Measurements from ENCODE around the gene NOS1AP. TPM values are rescaled to one million over a fixed set of nuclear protein-coding genes. Genes with fewer than 3 reads are reported as not detected.
"Not testable (repeated sequence)": the region's sequence is repeated elsewhere in the genome, so short reads cannot be mapped to it uniquely, and the experiment has no call there.

NOS1AP gene
- polyA plus RNA-seq, 6 donors from 2014 or later, result not detected

DNA sequence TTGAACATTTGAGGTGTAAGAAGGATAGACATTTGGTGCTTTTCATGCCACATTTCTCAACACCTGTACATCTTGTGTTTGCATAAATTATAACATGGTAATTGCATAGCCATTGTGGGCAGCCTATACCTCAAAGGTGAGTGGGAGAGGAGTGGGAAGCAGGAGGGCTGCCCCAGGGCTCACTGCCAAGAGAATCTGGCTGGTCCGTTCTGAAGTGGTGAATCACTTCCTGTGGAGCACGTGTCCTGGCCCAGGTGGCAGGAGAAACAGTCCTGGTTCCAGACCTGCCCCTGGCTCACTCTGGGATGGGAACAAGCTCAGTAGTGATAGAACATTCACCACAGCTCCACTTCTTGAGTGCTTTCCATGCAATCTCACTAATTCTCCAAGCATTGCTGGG, 34.2 kb upstream of the NOS1AP start:
- Mint-ChIP-seq H3K4me1 (no peaks in the 10 kb centered on the region), H3K36me3 (no peaks in the 10 kb centered on the region), H3K9me3 (no peaks in the 10 kb centered on the region), H3K4me3 (no peak overlapping the region), H3K27ac (no peak overlapping the region), H3K27me3 (peaks cover 43 to 60% (median 49%) of the 10 kb centered on the region in 3 donors)
- no peak for DNase-seq
- ATAC-seq (ENCODE audit: low read depth in 2 of 2), result no peak

DNA sequence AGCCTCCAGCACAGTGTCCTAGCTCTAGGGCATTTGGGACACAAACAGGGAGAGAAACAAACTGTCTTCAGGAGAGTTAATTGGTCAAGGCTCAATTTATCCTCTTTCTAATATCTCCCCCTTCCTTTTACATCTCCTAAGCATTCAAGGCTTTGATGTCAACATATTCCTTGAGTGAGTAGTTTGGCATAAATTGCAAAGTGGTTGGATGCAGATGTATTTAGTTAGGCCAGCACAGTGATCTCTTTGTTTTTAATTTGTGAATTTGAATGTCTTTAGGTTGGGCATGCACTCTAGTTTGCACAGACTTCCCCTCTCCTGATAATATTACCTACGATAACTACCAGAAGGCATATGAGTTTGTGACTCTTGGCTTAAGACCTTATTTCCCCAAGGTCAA, 33.3 kb upstream of the NOS1AP start:
- no peak overlapping the region for H3K4me3 Mint-ChIP-seq
- H3K36me3 Mint-ChIP-seq, result no peaks in the 10 kb centered on the region
- H3K4me1 Mint-ChIP-seq, result no peaks in the 10 kb centered on the region
- no peak for DNase-seq
- H3K9me3 Mint-ChIP-seq, result peaks cover 0 to 6% (median 0%) of the 10 kb centered on the region in 7 donors
- H3K27me3 Mint-ChIP-seq, result peaks cover 42 to 62% (median 49%) of the 10 kb centered on the region in 3 donors
- no peak for ATAC-seq (ENCODE audit: low read depth in 2 of 2)
- H3K27ac Mint-ChIP-seq, result no peak overlapping the region

DNA sequence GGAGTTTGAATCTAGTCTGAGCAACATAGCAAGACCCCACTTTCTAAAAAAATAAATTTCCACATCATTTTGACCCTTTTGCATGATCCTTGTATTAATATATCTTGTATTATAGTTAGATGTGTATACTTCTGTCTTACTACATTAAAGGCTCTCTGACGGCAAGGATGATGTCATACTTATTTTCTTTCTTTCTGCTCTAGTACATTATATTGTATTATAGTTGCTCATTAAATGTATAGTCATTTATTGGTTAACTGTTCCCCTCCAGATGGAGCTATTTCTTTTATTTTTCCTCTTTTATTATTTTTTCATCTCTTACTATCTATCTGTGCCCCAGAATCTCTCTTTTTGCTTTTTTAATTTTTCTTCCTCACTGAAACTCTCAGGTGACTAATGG, 30.9 kb upstream of the NOS1AP start:
- Mint-ChIP-seq H3K9me3 (peaks cover 0 to 27% (median 11%) of the 10 kb centered on the region in 7 donors), H3K27ac (no peak overlapping the region), H3K4me3 (no peak overlapping the region), H3K36me3 (peaks cover 0 to 2% of the 10 kb centered on the region in 2 donors), H3K27me3 (peaks cover 36 to 52% (median 40%) of the 10 kb centered on the region in 3 donors), H3K4me1 (no peaks in the 10 kb centered on the region)
- DNase-seq (no peak), ATAC-seq (ENCODE audit: low read depth in 2 of 2) (no peak)

DNA sequence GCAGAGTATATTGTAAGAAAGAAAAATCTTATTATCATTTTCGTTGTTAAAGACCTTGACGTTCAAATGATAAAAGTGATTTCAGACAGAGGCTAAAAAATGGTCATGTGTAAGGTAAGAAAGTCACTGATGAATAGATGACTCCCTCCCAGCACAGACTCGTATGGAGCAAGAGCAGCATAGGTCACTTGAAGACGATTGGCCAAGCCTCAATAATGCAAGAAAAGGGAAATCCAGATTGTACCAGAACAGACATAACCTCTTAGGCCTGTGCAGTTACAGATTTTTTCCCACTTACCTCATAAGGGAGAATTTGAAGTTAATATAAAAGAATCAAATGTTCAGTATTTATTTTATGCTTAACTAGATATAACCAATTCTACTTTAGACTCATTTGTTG, 29.5 kb upstream of the NOS1AP start:
- Mint-ChIP-seq H3K27ac (peak overlapping the region in 1 of 6 donors; percentile 9), H3K9me3 (peaks cover 0 to 34% (median 13%) of the 10 kb centered on the region in 7 donors), H3K27me3 (peaks cover 29 to 44% (median 40%) of the 10 kb centered on the region in 3 donors), H3K4me1 (no peaks in the 10 kb centered on the region), H3K36me3 (peaks cover 0 to 4% of the 10 kb centered on the region in 2 donors), H3K4me3 (no peak overlapping the region)
- no peak for ATAC-seq (ENCODE audit: low read depth in 2 of 2)
- DNase-seq, result no peak

DNA sequence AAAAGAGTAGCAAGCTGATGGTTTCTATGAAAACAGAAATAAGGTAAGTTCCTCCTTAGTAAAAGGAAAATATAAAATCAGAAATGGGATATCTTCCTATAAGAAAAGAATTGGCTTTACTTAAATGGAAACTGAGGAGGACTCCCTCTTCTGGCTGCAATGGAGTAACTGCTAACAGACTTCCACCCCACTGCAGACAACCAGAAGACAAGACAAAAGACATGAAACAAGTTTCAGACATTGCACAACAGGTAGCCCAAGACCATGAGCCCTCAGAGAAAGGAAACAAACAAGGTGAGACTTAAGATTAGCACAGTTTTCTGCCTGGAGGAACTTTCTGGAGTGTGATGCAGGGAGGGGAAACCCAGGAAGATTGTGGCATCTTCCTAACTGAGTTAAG, 28.8 kb upstream of the NOS1AP start:
- ATAC-seq (ENCODE audit: low read depth in 2 of 2) (no peak), DNase-seq (no peak)
- H3K9me3 Mint-ChIP-seq, result peaks cover 0 to 34% (median 13%) of the 10 kb centered on the region in 7 donors
- H3K36me3 Mint-ChIP-seq, result peaks cover 0 to 4% of the 10 kb centered on the region in 2 donors
- H3K4me3 Mint-ChIP-seq, result no peak overlapping the region
- H3K4me1 Mint-ChIP-seq, result no peaks in the 10 kb centered on the region
- H3K27me3 Mint-ChIP-seq, result peaks cover 29 to 44% (median 42%) of the 10 kb centered on the region in 3 donors
- no peak overlapping the region for H3K27ac Mint-ChIP-seq

DNA sequence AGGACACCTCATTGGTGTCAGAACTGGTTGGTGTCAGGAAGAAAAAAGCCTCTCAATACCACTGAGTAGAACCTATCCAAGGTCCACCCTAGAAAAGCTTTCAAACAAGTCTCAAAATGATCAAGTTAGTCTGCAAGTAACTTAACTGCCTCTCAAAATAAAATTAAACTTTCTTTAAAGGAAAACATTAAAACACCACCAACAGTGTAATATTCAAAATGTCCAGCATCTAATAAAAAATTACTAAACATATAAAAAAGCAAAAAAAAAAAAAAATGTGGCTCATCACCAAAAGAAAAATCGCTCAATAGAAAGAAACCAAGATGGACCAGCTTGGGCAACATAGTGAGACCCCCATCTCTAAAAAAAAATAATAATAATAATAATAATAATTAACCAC, 27.1 kb upstream of the NOS1AP start:
- DNase-seq, result no peak
- Mint-ChIP-seq H3K4me1 (no peaks in the 10 kb centered on the region), H3K4me3 (no peak overlapping the region), H3K27ac (no peak overlapping the region), H3K27me3 (peaks cover 22 to 37% (median 37%) of the 10 kb centered on the region in 3 donors), H3K36me3 (peaks cover 0 to 4% of the 10 kb centered on the region in 2 donors), H3K9me3 (peaks cover 0 to 34% (median 13%) of the 10 kb centered on the region in 7 donors)
- no peak for ATAC-seq (ENCODE audit: low read depth in 2 of 2)

DNA sequence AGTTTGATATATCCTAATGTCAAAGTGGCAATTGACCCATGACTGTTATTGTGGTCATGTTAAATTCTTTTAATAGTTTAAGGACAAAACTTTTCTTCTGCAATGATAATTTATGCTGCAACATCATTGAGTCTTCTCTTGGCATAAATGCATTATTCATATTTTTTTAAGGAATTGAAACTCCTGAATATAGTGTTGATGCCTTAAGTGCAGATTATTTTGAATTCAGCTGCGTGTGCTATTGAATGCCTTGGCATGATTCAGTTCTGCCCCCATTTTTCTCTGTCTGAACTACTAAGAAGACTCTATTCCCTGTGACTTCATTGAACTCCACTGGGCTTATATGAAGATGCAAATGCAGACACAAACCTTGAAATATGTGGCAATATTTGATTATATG, 22.6 kb upstream of the NOS1AP start:
- ATAC-seq (ENCODE audit: low read depth in 2 of 2) (no peak), DNase-seq (no peak)
- Mint-ChIP-seq H3K27me3 (peaks cover 0 to 19% (median 15%) of the 10 kb centered on the region in 3 donors), H3K9me3 (peaks cover 0 to 22% (median 13%) of the 10 kb centered on the region in 7 donors), H3K4me3 (no peak overlapping the region), H3K4me1 (no peaks in the 10 kb centered on the region), H3K27ac (no peak overlapping the region), H3K36me3 (peaks cover 0 to 4% of the 10 kb centered on the region in 2 donors)

DNA sequence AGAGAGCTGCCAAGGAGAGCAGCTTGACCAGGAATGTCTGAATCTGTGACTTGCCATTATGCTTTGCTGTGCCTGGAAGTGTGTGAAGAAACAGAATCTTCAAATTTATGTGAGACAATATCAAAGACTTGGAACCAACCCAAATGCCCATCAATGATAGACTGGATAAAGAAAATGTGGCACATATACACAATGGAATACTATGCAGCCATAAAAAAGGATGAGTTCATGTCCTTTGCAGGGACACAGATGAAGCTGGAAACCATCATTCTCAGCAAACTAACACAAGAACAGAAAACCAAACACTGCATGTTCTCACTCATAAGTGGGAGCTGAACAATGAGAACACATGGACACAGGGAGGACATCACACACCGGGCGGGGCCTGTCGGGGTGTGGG, 15.5 kb upstream of the NOS1AP start:
- H3K9me3 Mint-ChIP-seq; DNase-seq; ATAC-seq (ENCODE audit: low read depth in 2 of 2); H3K36me3 Mint-ChIP-seq; H3K4me3 Mint-ChIP-seq; H3K4me1 Mint-ChIP-seq; H3K27ac Mint-ChIP-seq: not testable (repeated sequence)
- peaks cover 14 to 17% (median 14%) of the 10 kb centered on the region in 3 donors for H3K27me3 Mint-ChIP-seq

DNA sequence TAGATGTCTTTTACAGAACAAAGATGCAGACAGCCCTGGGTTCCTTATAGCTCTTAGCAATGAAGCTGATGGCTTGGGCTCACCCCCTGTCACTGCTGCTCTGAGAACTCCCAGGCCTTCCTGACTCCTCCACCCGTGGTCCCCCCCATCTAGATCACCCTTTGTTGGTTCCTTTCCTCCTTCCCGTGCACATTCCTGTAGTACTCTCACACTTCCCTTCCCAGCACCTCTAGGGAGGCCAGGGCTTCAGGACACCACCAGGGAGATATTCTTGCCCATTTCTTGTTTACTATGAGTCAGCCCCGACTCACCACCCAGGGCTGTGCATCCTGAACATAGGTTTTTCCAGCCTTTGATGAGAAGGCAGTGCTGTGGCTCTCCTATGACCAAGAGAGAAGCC, 14.4 kb upstream of the NOS1AP start:
- Mint-ChIP-seq H3K36me3 (no peaks in the 10 kb centered on the region), H3K27ac (no peak overlapping the region), H3K4me1 (no peaks in the 10 kb centered on the region), H3K9me3 (peaks cover 0 to 3% (median 0%) of the 10 kb centered on the region in 7 donors), H3K27me3 (peaks cover 15 to 21% (median 20%) of the 10 kb centered on the region in 3 donors), H3K4me3 (no peak overlapping the region)
- ATAC-seq (ENCODE audit: low read depth in 2 of 2) (no peak), DNase-seq (no peak)

DNA sequence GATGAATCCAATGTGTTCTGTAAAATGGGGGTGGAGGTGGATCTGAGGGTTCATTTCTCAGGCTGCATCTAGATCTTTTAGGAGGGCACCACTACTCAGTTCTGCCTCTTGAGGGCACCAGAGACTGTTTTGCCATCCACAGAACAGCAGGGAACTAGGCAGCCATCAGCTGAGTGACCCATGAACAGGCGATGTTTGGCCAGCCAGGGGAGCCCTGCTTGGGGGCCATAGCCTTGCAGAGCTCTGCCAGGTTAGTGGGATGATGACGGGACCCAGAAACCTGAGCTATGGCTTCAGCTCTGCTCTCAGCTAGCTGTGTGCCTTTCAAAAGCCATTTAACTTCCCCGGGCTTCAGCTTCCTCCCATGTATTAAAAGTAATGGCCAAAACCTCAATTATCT, 13.4 kb upstream of the NOS1AP start:
- peak; percentile 18 for DNase-seq
- no peak overlapping the region for H3K27ac Mint-ChIP-seq
- H3K36me3 Mint-ChIP-seq, result no peaks in the 10 kb centered on the region
- H3K4me1 Mint-ChIP-seq, result no peaks in the 10 kb centered on the region
- H3K27me3 Mint-ChIP-seq, result peaks cover 21 to 23% (median 23%) of the 10 kb centered on the region in 3 donors
- peaks cover 0 to 3% (median 0%) of the 10 kb centered on the region in 7 donors for H3K9me3 Mint-ChIP-seq
- ATAC-seq (ENCODE audit: low read depth in 2 of 2), result no peak
- no peak overlapping the region for H3K4me3 Mint-ChIP-seq

DNA sequence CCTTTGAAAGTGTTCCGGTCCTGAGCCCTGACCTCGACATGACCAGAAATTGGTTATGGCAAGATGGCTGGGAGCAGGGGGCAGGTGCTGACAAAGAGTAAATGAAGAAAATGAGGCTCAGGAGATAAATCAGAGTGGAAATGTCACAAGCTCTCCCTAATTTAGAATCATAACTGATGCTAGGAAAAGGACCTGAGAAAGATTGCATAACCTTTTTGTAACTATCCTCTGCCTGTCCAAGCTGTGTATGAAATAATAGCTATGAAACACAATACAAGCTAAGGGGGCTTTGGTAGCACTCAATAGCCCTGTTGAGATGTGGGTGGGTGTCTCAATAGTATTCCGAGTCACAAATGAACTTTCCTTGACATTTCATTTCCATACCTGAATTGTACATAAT, 12.9 kb upstream of the NOS1AP start:
- peaks cover 18 to 25% (median 23%) of the 10 kb centered on the region in 3 donors for H3K27me3 Mint-ChIP-seq
- H3K9me3 Mint-ChIP-seq, result peaks cover 0 to 3% (median 0%) of the 10 kb centered on the region in 7 donors
- H3K4me1 Mint-ChIP-seq, result no peaks in the 10 kb centered on the region
- H3K36me3 Mint-ChIP-seq, result no peaks in the 10 kb centered on the region
- H3K27ac Mint-ChIP-seq, result no peak overlapping the region
- DNase-seq, result no peak
- ATAC-seq (ENCODE audit: low read depth in 2 of 2), result no peak
- H3K4me3 Mint-ChIP-seq, result no peak overlapping the region

DNA sequence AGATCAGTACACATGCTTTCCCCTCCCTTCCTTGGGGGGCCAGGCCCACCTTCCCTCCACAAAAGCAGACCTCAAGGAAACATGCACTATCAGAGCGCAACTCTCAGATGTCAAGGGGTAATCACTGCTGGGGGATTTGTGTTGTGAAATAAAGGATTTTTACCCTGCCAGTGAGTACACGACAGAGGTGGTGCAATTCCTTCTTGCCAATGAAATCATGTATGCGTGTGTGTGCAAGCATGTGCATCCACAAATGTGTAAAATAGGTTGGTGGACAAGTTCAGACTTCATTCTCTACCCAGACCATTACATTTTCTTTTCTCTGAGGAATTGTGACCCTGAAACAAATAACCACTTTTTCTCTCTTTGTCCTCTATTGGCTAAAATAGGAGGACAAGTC, 9.8 kb upstream of the NOS1AP start:
- Mint-ChIP-seq H3K27ac (no peak overlapping the region), H3K27me3 (peaks cover 37 to 41% (median 40%) of the 10 kb centered on the region in 3 donors), H3K4me3 (no peak overlapping the region), H3K36me3 (no peaks in the 10 kb centered on the region), H3K4me1 (no peaks in the 10 kb centered on the region), H3K9me3 (no peaks in the 10 kb centered on the region)
- DNase-seq, result no peak
- no peak for ATAC-seq (ENCODE audit: low read depth in 2 of 2)

DNA sequence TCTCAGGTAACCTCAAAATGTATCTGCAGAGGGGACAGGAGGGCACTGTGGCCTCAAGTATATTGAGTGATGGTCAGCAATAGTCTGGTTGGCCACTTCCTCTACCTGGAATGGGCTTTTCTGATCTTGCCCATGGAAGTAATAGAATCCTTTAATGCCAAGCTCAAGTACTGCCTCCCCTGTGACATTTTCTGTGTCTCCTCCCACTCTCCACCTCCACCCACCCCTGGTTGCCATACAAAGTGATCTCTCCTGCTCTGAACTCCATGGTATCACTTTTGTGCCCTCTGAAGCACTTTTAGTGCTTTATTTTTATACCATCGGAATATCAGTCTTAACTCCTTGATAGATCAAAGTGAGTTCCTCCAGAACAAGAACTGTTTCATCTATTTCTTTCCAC, 9.2 kb upstream of the NOS1AP start:
- ATAC-seq (ENCODE audit: low read depth in 2 of 2), result no peak

DNA sequence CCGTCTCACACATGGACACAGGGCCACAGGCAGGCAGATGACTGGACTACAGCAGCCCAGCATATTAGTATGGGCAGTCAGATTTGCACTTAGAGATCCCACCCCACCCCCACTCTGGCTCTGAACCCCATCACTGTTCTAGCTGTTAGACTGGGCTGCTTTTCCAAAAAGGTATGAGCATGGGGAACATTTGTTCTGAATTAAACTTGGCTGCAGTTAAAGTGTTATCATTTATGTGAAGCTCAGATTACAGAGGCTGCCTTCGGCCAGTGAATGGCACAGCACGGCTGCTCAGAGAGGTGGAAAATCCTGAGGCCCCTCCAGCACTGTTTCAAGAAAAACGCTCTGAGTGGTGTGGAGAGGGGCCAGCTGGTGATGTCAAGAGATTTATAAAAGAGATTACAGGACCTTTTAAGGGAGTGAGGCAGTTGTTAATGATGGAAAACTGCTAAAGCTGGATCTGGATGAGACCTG, 6.9 kb upstream of the NOS1AP start:
- peaks cover 40 to 55% (median 50%) of the 10 kb centered on the region in 3 donors for H3K27me3 Mint-ChIP-seq
- ATAC-seq (ENCODE audit: low read depth in 2 of 2) (no peak), DNase-seq (no peak)
- no peaks in the 10 kb centered on the region for H3K4me1 Mint-ChIP-seq
- no peaks in the 10 kb centered on the region for H3K9me3 Mint-ChIP-seq
- H3K36me3 Mint-ChIP-seq, result no peaks in the 10 kb centered on the region
- no peak overlapping the region for H3K27ac Mint-ChIP-seq
- H3K4me3 Mint-ChIP-seq, result no peak overlapping the region

More for the DNA sequence above, 9.2 kb upstream of the NOS1AP start:
- no peak for DNase-seq
- no peak overlapping the region for H3K27ac Mint-ChIP-seq
- peaks cover 37 to 47% (median 46%) of the 10 kb centered on the region in 3 donors for H3K27me3 Mint-ChIP-seq
- H3K9me3 Mint-ChIP-seq, result no peaks in the 10 kb centered on the region
- H3K36me3 Mint-ChIP-seq, result no peaks in the 10 kb centered on the region
- no peak overlapping the region for H3K4me3 Mint-ChIP-seq
- H3K4me1 Mint-ChIP-seq, result no peaks in the 10 kb centered on the region
